GM18870 (cell line): ENCODE results near the gene PLA2G4C.

ENCODE experiments used
- ATAC-seq: cut with Tn5 transposase; IDR thresholded peaks from one replicate; pipeline ENCODE4 v1.9.1; 2021; ENCODE audit warnings: moderate library complexity; ENCODE audit not compliant: unreplicated experiment

Gene PLA2G4C

GRCh38 chr19:48061401-48062344 is 48.9 kb downstream of the PLA2G4C start:
- no peak for ATAC-seq

- no peak for ATAC-seq
These were observed 50.2 kb downstream of the PLA2G4C start for GRCh38 chr19:48060381-48060780.

- ATAC-seq, result no peak
These were observed 51.3 kb downstream of the PLA2G4C start for GRCh38 chr19:48059331-48059730.

- ATAC-seq, result no peak
These were observed 56.8 kb downstream of the PLA2G4C start for GRCh38 chr19:48053856-48054255.

- ATAC-seq, result no peak
These were observed 57.5 kb downstream of the PLA2G4C start for GRCh38 chr19:48053076-48053475.

- no peak for ATAC-seq
These were observed 59.1 kb downstream of the PLA2G4C start for GRCh38 chr19:48051335-48052033.

GRCh38 chr19:48044561-48044960 is 66.1 kb downstream of the PLA2G4C start:
- ATAC-seq, result no peak

- no peak for ATAC-seq
These were observed 66.8 kb downstream of the PLA2G4C start, which contains the start of gene CABP5 for GRCh38 chr19:48043675-48044258. Gene CABP5 (minus strand): TSS chr19:48044079. CDS start chr19:48043922, 157 bp downstream.

- no peak for ATAC-seq
These were observed 68.6 kb downstream of the PLA2G4C start for GRCh38 chr19:48041877-48042580.

GRCh38 chr19:48036765-48037164 is 73.9 kb downstream of the PLA2G4C start:
- ATAC-seq, result no peak

- ATAC-seq, result no peak
These were observed 77.0 kb downstream of the PLA2G4C start for GRCh38 chr19:48033604-48034003.

- ATAC-seq, result no peak
These were observed 80.5 kb downstream of the PLA2G4C start for GRCh38 chr19:48030073-48030472.

- no peak for ATAC-seq
These were observed 81.2 kb downstream of the PLA2G4C start for GRCh38 chr19:48029431-48029830.

- no peak for ATAC-seq
These were observed 85.1 kb downstream of the PLA2G4C start for GRCh38 chr19:48025480-48025879.

- ATAC-seq, result no peak
These were observed 87.1 kb downstream of the PLA2G4C start for GRCh38 chr19:48023518-48023917.

- ATAC-seq, result no peak
These were observed 87.6 kb downstream of the PLA2G4C start for GRCh38 chr19:48023011-48023410.

- no peak for ATAC-seq
These were observed 89.9 kb downstream of the PLA2G4C start for GRCh38 chr19:48020686-48021085.

- ATAC-seq, result no peak
These were observed 99.5 kb downstream of the PLA2G4C start for GRCh38 chr19:48010932-48011758.

GRCh38 chr19:48006762-48007161 is 103.9 kb downstream of the PLA2G4C start:
- ATAC-seq, result no peak

- no peak for ATAC-seq
These were observed 106.4 kb downstream of the PLA2G4C start for GRCh38 chr19:48004236-48004635.
